Liver (tissue), 9 donors: ENCODE data around the gene PGM1. TPM values are rescaled to one million over a fixed set of nuclear protein-coding genes. Genes with fewer than 3 reads are reported as not detected.

ENCODE experiments used
- DNase-seq: peaks from one replicate; pipeline ENCODE4 v3.0.0-alpha.2; 2017; ENCODE audit warnings: low spot score
- H3K27ac ChIP-seq, 2 donors: one replicate each; pipeline ENCODE4 v1.7.0; 2013; ENCODE audit warnings: inconsistent platforms in 2 of 2, low read length in 2 of 2, control low read depth in 1 of 2, low read depth in 1 of 2, mild to moderate bottlenecking in 1 of 2
- H3K27me3 ChIP-seq, 4 donors: one replicate each; pipeline versions ENCODE4 v1.6.1 to v1.7.0; 2013; ENCODE audit warnings: low read length in 3 of 4, inconsistent platforms in 1 of 4, mild to moderate bottlenecking in 1 of 4, moderate library complexity in 1 of 4; ENCODE audit not compliant: control insufficient read depth in 4 of 4, insufficient read depth in 4 of 4
- H3K36me3 ChIP-seq, 4 donors: one replicate each; pipeline versions ENCODE4 v1.6.1 to v1.7.0; 2013; ENCODE audit warnings: low read length in 3 of 4, mild to moderate bottlenecking in 3 of 4, low read depth in 1 of 4, moderate library complexity in 1 of 4; ENCODE audit not compliant: control insufficient read depth in 4 of 4, insufficient read depth in 3 of 4
- H3K4me1 ChIP-seq, 4 donors: one replicate each; pipeline versions ENCODE4 v1.6.1 to v1.7.0; 2013; ENCODE audit warnings: low read length in 3 of 4, mild to moderate bottlenecking in 3 of 4, moderate library complexity in 1 of 4; ENCODE audit not compliant: control insufficient read depth in 4 of 4, insufficient read depth in 4 of 4
- H3K4me3 ChIP-seq, 3 donors: one replicate each; pipeline versions ENCODE4 v1.6.1 to v1.7.0; 2013; ENCODE audit warnings: low read length in 3 of 3, control low read depth in 1 of 3, low read depth in 1 of 3, mild to moderate bottlenecking in 1 of 3
- H3K9ac ChIP-seq, 2 donors: one replicate each; pipeline ENCODE4 v1.7.0; 2013; ENCODE audit warnings: low read length in 2 of 2, mild to moderate bottlenecking in 2 of 2, moderate library complexity in 2 of 2, control low read depth in 1 of 2, low read depth in 1 of 2
- H3K9me3 ChIP-seq, 4 donors: one replicate each; pipeline versions ENCODE4 v1.6.1 to v1.7.0; 2013; ENCODE audit warnings: low read length in 3 of 4; ENCODE audit not compliant: control insufficient read depth in 4 of 4
- EGR1 ChIP-seq, 2 donors: IDR thresholded peaks; 2 replicates each; pipeline ENCODE4 v1.6.1; 2016 to 2018; ENCODE audit warnings: antibody characterized with exemption in 2 of 2, low read depth in 2 of 2
- FOXA1 ChIP-seq: IDR thresholded peaks from 2 replicates; pipeline ENCODE4 v1.6.1; 2016; ENCODE audit warnings: antibody characterized with exemption
- FOXA2 ChIP-seq: IDR thresholded peaks from 2 replicates; pipeline ENCODE4 v1.6.1; 2016; ENCODE audit warnings: antibody characterized with exemption
- GABPA ChIP-seq, 2 donors: IDR thresholded peaks in 1 of 2; conservative IDR thresholded peaks in 1 of 2; 2 replicates each; pipeline ENCODE4 v1.6.1; 2016; ENCODE audit warnings: antibody characterized with exemption in 2 of 2, mild to moderate bottlenecking in 1 of 2, moderate library complexity in 1 of 2
- HNF4A ChIP-seq, 2 donors: conservative IDR thresholded peaks; 2 replicates each; pipeline ENCODE4 v1.6.1; 2016; ENCODE audit warnings: antibody characterized with exemption in 2 of 2, mild to moderate bottlenecking in 2 of 2
- HNF4G ChIP-seq: IDR thresholded peaks from 2 replicates; pipeline ENCODE4 v1.6.1; 2016; ENCODE audit warnings: antibody characterized with exemption
- JUND ChIP-seq, 2 donors: IDR thresholded peaks; 2 replicates each; pipeline ENCODE4 v1.6.1; 2016; ENCODE audit warnings: antibody characterized with exemption in 2 of 2
- NR2F2 ChIP-seq: IDR thresholded peaks from 2 replicates; pipeline ENCODE4 v1.6.1; 2016; ENCODE audit warnings: antibody characterized with exemption
- RAD21 ChIP-seq, 2 donors: IDR thresholded peaks; 2 replicates each; pipeline ENCODE4 v1.6.1; 2016; ENCODE audit warnings: antibody characterized with exemption in 2 of 2, mild to moderate bottlenecking in 2 of 2
- RXRA ChIP-seq, 2 donors: IDR thresholded peaks; 2 replicates each; pipeline ENCODE4 v1.6.1; 2017 to 2018; ENCODE audit warnings: antibody characterized with exemption in 2 of 2, mild to moderate bottlenecking in 1 of 2
- SP1 ChIP-seq: IDR thresholded peaks from 2 replicates; pipeline ENCODE4 v1.6.1; 2018; ENCODE audit warnings: antibody characterized with exemption, mild to moderate bottlenecking
- TAF1 ChIP-seq: conservative IDR thresholded peaks from 2 replicates; pipeline ENCODE4 v1.6.1; 2016; ENCODE audit warnings: antibody characterized with exemption, mild to moderate bottlenecking
- YY1 ChIP-seq: IDR thresholded peaks from 2 replicates; pipeline ENCODE4 v1.6.1; 2016; ENCODE audit warnings: antibody characterized with exemption, mild to moderate bottlenecking
- WGBS: extraction: QIAGEN DNeasy Blood & Tissue Kit; methylation state at CpG from one replicate; pipeline ENCODE4 v1.1.7; 2013; 5-methylcytosine and 5-hydroxymethylcytosine counted together
- polyA plus RNA-seq, 2 donors: library from polyadenylated mRNA; stranded (reverse) in 1 of 2; unstranded in 1 of 2; fragments of 200-250 nt in 1 of 2; fragments of >200 nt in 1 of 2; fragmentation: Nextera tagmentation in 1 of 2; extraction: Ambion mirVana in 1 of 2; gene quantifications; one replicate each; pipeline versions ENCODE4 v1.2.1 to v1.2.3, GENCODE V29; 2013 to 2015
- total RNA-seq, 2 donors: library from RNA; depleted of rRNA; stranded (reverse); fragments of >200 nt; gene quantifications; one replicate each; pipeline ENCODE4 v1.2.3, GENCODE V29; 2014
- TF ChIP-seq, protein P1 (sequence below): IDR thresholded peaks from 2 replicates; pipeline ENCODE4 v1.6.1; 2016; ENCODE audit warnings: antibody characterized with exemption
- TF ChIP-seq, protein P2 (sequence below): IDR thresholded peaks from 2 replicates; pipeline ENCODE4 v1.6.1; 2016; ENCODE audit warnings: antibody characterized with exemption
- TF ChIP-seq, protein P3 (sequence below): IDR thresholded peaks from 2 replicates; pipeline ENCODE4 v1.6.1; 2016; ENCODE audit warnings: antibody characterized with exemption, mild to moderate bottlenecking
- TF ChIP-seq, protein P4 (sequence below): IDR thresholded peaks from 2 replicates; pipeline ENCODE4 v1.6.1; 2016; ENCODE audit warnings: antibody characterized with exemption
- TF ChIP-seq, protein P5 (sequence below): fragments of 150-350 bp; IDR thresholded peaks from 2 replicates; pipeline ENCODE4 v1.5.1; 2017; ENCODE audit warnings: improper control_type of control experiment, low read depth, low read length; ENCODE audit not compliant: missing input control
- donor health status: healthy.
- donor health status: healthy.
- donor health status: healthy.
- donor health status: healthy.
- donor health status: healthy.

The PGM1 gene
- total and polyA plus RNA-seq, 4 donors, result 57.3 to 224 (median 120) TPM

DNA sequence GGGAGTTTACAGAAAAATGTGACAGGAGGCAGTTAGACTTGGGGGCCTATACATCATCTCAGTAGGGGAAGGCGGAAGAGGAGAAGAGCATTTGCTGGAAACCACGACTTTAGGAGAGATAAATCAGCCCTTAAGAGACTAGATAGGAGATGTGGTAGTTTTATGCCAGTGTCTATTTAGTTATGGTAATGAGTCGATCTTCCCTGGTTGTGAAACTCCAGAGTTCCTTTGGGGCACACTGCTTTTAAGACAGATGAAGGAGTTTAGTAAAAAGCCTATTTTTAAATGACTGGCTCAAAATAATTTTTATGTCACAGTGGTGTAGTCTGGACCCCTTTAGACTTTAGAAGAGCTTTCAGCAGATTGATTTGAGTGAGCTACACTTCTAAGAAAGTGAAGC is 7.8 kb downstream of the PGM1 start:
- Histone ChIP-seq H3K9ac (peak overlapping the region in 1 of 2 donors; percentile 42), H3K4me3 (no peak overlapping the region), H3K27me3 (no peaks in the 10 kb centered on the region), H3K36me3 (no peaks in the 10 kb centered on the region), H3K9me3 (no peaks in the 10 kb centered on the region), H3K4me1 (peaks cover 21 to 69% (median 49%) of the 10 kb centered on the region in 4 donors), H3K27ac (peak overlapping the region; percentile 66 to 69)
- TF ChIP-seq SP1 (no peak), HNF4G (no peak), YY1 (no peak), FOXA1 (no peak), RXRA (IDR thresholded peaks at IDR 0.05) (no peak), FOXA2 (no peak), EGR1 (IDR thresholded peaks at IDR 0.05; ENCODE audit: low read depth in 2 of 2) (no peak), HNF4A (conservative IDR thresholded peaks at IDR 0.05) (no peak)
- TF ChIP-seq, protein P1, sequence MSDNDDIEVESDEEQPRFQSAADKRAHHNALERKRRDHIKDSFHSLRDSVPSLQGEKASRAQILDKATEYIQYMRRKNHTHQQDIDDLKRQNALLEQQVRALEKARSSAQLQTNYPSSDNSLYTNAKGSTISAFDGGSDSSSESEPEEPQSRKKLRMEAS, result no peak
- TF ChIP-seq, protein P2, sequence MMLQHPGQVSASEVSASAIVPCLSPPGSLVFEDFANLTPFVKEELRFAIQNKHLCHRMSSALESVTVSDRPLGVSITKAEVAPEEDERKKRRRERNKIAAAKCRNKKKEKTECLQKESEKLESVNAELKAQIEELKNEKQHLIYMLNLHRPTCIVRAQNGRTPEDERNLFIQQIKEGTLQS, result no peak
- TF ChIP-seq, protein P3, sequence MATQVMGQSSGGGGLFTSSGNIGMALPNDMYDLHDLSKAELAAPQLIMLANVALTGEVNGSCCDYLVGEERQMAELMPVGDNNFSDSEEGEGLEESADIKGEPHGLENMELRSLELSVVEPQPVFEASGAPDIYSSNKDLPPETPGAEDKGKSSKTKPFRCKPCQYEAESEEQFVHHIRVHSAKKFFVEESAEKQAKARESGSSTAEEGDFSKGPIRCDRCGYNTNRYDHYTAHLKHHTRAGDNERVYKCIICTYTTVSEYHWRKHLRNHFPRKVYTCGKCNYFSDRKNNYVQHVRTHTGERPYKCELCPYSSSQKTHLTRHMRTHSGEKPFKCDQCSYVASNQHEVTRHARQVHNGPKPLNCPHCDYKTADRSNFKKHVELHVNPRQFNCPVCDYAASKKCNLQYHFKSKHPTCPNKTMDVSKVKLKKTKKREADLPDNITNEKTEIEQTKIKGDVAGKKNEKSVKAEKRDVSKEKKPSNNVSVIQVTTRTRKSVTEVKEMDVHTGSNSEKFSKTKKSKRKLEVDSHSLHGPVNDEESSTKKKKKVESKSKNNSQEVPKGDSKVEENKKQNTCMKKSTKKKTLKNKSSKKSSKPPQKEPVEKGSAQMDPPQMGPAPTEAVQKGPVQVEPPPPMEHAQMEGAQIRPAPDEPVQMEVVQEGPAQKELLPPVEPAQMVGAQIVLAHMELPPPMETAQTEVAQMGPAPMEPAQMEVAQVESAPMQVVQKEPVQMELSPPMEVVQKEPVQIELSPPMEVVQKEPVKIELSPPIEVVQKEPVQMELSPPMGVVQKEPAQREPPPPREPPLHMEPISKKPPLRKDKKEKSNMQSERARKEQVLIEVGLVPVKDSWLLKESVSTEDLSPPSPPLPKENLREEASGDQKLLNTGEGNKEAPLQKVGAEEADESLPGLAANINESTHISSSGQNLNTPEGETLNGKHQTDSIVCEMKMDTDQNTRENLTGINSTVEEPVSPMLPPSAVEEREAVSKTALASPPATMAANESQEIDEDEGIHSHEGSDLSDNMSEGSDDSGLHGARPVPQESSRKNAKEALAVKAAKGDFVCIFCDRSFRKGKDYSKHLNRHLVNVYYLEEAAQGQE, result no peak
- 55% methylated on average over 3 of the region's 3 CpGs for WGBS
- no peak for DNase-seq

DNA sequence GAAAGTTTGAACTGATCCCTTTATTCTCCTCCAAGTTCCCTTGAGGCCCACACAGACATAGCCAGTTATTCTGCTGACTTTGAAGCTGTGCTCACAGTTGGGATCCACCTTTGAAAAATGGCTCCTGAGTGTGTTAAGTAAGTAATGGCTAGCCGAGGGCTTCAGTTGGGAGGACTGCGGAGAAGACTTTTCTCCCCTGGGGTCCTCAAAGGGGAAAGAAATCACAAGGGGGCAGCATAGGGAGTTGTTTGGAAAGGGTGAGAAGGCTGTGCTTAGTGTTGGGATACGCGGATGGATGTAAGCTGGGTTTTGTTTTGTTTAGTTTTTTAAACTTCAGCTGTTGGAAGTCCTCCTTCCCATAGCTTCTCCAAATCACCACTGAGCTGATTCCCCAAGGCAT is 8.3 kb downstream of the PGM1 start:
- Histone ChIP-seq H3K27ac (peak overlapping the region; percentile 66 to 69), H3K9ac (no peak overlapping the region), H3K36me3 (no peaks in the 10 kb centered on the region), H3K27me3 (no peaks in the 10 kb centered on the region), H3K9me3 (no peaks in the 10 kb centered on the region), H3K4me1 (peaks cover 21 to 71% (median 49%) of the 10 kb centered on the region in 4 donors), H3K4me3 (no peak overlapping the region)
- DNase-seq, result no peak
- TF ChIP-seq JUND (IDR thresholded peaks at IDR 0.05), result no peak
- no peak for TF ChIP-seq HNF4A (conservative IDR thresholded peaks at IDR 0.05)
- TF ChIP-seq RAD21 (IDR thresholded peaks at IDR 0.05), result no peak
- TF ChIP-seq, protein P3, result no peak
- TF ChIP-seq, protein P2, result no peak
- no peak for TF ChIP-seq SP1
- no peak for TF ChIP-seq FOXA2
- no peak for TF ChIP-seq TAF1
- TF ChIP-seq NR2F2, result no peak
- TF ChIP-seq YY1, result no peak
- TF ChIP-seq, protein P4, sequence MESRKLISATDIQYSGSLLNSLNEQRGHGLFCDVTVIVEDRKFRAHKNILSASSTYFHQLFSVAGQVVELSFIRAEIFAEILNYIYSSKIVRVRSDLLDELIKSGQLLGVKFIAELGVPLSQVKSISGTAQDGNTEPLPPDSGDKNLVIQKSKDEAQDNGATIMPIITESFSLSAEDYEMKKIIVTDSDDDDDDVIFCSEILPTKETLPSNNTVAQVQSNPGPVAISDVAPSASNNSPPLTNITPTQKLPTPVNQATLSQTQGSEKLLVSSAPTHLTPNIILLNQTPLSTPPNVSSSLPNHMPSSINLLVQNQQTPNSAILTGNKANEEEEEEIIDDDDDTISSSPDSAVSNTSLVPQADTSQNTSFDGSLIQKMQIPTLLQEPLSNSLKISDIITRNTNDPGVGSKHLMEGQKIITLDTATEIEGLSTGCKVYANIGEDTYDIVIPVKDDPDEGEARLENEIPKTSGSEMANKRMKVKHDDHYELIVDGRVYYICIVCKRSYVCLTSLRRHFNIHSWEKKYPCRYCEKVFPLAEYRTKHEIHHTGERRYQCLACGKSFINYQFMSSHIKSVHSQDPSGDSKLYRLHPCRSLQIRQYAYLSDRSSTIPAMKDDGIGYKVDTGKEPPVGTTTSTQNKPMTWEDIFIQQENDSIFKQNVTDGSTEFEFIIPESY, result no peak
- TF ChIP-seq, protein P5, sequence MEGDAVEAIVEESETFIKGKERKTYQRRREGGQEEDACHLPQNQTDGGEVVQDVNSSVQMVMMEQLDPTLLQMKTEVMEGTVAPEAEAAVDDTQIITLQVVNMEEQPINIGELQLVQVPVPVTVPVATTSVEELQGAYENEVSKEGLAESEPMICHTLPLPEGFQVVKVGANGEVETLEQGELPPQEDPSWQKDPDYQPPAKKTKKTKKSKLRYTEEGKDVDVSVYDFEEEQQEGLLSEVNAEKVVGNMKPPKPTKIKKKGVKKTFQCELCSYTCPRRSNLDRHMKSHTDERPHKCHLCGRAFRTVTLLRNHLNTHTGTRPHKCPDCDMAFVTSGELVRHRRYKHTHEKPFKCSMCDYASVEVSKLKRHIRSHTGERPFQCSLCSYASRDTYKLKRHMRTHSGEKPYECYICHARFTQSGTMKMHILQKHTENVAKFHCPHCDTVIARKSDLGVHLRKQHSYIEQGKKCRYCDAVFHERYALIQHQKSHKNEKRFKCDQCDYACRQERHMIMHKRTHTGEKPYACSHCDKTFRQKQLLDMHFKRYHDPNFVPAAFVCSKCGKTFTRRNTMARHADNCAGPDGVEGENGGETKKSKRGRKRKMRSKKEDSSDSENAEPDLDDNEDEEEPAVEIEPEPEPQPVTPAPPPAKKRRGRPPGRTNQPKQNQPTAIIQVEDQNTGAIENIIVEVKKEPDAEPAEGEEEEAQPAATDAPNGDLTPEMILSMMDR, result no peak
- no peak for TF ChIP-seq GABPA (IDR thresholded peaks at IDR 0.05 in 1 of 2, conservative IDR thresholded peaks at IDR 0.05 in 1 of 2)
- 91% methylated on average over 4 of the region's 4 CpGs for WGBS
